G401.6 (cell line): ENCODE results near the gene SHC3.

ENCODE experiments used
- FAIRE-seq: peaks from 2 replicates; lab custom pipeline; 2012; peaks lifted over from hg19 to GRCh38; lab: Jason Lieb, UNC

SHC3 gene

DNA sequence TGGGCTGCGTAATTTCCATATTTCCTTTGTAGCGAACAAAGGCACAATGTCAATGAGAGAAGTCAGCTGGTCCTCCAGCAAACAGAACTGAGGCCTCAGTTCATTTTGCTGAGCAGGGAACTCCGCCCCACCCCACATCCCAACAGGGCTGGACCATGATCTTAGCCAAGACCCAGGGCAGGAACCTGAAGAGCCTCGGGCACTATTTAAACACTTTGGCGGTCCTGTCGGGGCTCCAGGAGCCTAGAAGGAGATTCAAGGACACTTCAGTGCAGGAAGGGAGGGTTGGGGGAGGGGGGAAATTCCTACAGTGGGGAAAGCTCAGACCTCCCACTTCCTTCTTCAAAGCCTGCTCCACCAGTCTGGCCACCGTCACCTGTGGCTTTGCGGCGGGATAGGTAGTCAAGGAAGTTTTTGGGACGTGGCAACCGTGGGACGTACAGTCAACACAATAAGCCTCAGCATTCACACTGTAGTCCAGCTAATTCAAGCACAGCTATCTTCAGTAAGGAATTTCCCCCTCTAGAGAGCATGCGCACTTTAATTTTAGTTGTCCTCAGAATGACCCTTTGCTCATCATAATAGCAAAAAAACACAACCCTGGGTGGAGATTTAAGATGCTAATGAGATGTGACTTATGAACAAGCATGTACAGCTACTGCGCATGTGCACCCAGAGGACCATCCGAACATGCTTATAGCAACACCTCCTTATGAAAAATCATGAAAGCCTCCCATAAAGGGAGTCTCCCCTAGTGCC is 156.4 kb downstream of the SHC3 start:
- no peak for FAIRE-seq

DNA sequence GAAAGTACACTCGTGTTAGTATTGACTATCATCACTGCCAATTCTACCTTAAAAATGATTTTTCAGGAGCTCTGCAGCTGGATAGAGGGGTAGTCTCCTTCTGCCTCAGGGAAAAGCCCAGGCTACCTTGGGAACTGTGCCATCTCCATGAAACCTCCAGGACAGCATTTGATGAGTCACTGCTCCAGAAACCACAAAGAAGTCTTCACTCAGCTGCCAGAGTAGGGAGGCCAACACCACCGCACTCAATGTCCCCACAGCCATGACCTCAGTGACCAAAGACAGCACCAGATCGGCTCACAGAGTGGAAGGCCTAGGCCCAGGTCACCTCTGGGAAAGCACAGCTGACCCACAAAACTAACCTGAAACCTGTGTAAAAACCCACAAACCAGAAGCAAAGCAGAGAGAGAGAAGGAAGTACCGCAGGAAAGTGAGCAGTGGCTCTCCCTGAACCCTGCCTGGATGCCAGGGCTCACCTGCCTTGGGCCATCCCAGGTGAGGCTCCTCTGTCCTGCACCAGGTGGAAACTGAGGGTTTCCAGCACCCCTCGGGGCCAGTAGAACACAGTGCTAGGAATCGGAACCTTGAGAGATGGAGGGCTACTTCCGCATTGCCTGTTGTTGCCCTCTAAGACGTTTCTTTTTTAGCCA is 157.3 kb downstream of the SHC3 start:
- no peak for FAIRE-seq

DNA sequence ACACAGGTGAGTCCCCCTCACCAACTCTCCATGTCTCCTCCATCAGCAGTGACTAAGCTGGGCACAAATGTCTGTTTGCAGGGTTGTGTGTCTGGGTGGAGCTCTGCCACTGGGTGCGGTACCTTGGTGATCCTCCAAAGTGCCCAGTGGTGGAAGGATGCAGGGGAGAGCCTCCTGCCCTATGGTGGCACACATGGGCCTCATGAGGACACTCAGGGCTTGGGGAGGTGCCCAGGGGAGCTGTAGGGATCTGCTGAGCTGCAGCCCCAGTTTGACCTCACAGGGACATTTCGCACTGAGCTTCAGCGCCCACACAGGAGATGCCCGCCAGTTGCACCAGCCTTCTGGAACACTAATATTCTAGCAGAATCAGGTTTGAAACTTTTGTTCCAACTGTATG is 157.9 kb downstream of the SHC3 start:
- no peak for FAIRE-seq

DNA sequence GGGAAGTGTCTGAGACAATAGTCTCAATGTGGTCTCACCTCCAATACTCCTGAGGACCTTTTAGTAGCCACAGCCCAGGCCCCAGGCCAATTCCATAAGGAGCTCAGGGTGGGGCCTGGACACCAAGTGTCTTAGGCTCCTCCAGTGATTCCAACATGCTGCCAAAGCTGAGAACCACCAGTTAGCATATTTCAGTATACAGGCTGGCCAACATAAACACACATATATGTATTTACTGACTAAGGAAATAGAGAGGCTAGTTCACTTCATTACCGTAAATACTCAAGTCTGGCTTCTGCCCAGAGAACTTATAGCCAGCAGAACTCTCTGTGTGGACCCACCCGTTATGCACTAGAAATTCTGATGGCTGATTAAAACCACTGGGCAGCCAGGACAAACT is 163.3 kb downstream of the SHC3 start:
- no peak for FAIRE-seq

DNA sequence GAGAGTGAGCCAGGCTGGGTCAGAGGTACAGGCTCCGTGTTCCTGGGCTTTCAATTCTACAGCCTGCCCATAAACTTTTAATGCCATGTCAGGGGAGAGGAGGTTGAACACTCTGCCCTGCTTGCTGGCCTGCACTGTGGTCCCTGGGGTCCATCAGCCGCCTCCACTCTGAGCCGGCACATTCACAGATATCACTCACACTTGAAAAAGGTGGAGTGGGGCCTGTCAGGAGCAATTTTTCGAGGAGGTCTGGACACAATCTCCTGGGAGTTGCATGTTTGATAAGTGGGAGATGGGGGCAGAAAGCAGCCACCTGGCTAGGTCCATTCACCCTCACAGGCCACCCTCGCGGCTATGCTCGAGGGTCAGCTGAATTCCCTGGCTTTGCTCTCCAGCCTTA is 164.5 kb downstream of the SHC3 start:
- no peak for FAIRE-seq

DNA sequence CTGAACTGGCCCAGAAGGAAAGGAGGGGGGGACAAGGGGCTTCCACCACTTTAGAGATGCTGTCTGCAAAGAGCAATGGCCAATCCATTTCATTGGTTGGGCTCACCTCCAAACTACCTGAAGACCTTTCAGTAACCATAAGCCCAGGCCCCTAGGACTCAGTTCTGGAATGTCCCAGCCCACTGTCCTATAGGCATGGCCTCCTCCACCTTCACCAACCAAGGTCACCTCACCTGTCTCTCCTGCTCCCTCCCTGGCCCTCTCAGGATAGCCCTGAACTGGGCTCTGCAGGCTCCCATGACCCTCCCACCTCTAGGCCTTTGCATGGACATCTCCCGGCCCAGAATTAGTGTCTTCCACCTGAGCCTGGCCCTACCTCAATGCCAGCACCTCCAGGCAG is 165.0 kb downstream of the SHC3 start:
- no peak for FAIRE-seq

DNA sequence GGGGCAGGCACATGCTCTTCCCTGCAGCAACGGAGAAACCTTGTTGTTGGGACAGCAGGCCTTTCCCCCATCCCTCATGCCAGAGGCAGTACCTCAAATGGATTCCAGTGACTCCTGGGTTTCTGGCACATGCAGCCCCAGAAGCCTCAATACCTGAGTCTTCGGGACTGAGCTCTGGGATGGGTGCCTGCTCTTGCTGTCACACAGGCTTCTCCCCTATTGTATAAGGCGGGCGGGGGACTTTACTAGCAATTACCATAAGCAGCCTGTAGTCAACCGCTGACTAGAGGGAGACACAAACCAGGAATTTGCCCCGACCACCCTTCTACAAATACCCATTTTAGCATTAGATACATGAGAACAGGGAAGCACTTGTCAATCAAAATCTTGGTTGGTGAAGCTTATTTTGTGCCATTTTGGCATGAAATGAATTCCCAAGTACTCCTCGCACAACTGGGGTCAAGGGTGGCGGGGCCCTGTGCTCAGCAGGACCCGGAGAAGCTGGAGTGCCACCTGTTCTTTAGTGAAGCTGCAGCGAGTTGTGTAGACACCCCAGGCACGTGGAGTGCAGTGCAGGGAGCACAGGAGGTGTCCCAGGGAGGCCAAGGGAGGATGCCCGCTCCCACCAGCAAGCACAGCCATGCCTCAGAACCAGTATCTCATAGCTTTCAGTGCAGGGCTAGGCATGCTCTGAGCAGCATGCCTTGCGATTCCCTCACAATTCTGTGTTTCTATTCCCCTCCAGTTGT is 166.2 kb downstream of the SHC3 start:
- no peak for FAIRE-seq

DNA sequence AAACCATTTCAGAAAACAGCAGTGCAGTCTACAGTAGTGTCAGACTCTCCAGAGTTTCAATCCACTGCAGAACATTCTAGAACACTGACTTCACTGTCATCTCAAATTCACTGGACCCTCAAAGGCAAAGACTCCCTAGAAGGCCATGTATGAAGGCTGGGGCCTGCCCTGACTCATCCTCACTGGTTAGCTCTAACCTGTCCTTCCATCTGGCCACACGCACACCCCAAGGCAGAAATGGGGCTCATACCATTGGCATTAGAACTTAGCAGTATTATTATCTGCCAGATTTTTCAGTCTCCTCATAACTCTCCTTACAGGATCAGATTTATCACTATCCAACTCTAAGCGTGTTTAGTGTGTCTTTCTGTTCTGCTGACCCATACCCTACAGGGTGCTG is 166.9 kb downstream of the SHC3 start:
- FAIRE-seq: no peak

DNA sequence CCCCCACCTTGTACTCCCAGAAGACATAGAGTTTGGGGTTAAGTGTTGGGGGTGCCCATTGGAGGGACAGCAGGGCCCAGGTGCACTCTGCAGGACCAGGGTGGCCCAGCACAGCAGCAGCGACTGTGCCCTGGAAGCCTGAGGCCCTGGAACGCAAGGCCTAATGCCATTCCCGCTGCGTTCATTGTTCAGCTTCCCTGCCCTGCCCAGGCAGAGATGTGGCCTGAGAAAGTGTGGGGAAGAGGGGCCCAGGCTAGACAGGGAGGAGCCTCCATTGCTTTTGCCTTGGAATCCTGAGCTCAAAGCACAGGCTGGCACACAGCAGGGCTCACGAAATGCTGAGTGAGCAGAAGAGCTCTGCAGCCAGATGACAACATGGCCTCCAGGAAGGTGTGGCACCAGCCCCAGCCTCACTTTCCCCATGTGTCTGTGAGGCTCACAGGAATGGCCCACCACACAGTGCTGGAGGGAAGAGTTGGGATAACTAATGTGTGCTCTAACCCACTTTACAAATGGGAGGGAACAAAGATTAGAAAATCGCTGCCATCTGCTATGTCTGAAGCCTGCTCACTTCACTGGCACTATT is 168.0 kb downstream of the SHC3 start:
- no peak for FAIRE-seq

DNA sequence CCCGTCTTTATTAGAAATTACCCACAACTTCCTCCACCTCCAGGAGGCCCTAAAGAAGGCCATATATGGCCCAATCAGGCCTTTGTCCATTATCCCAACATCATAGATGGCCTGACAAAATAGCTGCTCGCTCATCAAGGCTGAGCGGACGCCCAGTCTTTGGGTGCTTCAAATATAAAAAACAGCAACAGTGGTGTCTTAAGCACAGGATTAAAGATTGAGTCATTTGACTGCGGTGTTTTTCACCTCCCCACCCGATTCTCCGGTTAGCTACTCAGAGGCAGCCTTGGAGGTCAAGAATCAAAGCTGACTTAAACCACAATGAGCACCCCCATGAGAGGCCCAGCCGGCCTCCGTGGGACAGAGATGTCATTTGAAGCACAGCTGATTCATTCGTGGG is 168.6 kb downstream of the SHC3 start:
- no peak for FAIRE-seq

DNA sequence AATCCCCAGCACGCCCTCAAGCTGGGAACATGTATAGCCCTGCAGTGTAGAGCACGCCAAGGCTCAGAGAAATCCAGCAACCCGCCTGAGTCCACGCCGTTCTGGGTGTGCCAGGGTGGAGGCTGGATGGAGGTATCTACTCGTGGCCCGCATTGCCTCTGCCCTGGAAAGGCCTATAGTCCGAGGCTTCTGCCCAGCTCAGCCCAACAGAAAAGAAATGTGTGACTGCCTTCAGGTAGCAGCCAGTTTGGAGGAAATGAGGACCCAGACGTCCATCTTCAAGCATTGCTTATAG is 169.1 kb downstream of the SHC3 start:
- FAIRE-seq: no peak

DNA sequence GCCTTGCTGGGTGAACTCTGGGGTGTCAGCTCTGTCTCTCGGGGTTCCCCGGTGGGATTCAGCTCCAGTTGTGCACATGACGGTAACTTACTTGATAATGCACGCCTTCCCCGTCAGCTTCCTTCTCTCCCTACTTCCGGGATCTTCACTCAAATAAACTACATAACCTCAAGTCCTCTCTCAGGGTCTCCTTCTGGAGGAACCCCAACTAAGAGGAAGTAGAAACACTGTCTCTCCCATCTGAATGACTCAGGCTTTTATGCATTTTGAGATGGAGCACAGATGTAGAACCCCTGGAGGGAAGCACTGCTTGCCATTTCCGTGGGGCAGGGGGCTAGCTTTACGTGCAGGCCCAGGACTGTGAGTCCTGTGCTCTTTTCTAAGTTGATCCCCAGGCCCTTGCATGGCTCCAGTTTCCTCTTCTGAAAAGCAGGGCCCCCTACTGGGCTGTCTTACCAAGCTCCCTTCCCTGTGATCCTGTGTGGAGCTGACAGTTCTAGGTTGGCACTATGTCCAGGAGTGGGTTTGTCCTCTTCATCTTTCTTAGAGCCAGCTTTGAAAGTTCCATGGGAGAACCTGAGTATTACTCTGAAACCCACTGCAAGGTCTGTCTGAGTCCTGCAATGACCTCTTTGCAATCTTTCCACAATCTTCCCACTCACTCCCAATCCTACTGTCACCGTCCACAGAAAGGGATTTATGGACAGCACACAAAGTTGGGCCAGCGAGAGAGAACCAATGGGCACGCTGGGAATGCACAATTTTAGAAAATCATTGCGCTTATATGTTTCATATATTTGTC is 169.7 kb downstream of the SHC3 start:
- FAIRE-seq: no peak

DNA sequence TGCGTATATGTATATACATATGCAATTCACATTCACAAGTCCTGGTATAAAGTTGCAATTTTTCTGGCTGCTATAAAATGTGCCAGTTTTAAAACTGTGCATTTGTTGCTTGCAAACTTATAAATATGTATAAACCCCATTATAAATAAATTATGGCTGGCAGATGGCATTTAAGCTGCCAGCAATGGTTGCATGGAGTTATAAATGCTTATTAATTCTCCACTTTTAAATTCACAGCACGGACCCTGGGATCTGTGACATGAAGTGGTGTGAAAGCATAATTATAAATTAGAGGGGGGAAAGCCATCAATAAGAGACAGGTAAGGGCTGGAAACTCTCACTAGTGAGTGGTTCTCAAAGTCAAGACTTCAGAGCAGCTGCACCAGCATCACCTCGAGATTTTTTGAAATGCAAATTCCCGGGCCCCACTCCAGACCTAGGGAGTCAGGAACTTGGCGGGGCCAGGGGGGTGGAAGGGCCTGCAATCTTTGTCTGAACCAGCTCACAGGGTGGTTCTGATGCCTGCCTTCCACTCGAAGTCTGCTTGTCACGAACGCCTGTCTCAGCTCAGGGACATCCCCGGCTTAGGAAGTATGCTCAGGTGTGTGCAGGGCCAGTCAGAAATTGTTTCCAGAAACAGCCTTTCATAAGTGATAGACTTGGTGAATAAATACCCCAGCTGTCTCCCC is 170.4 kb downstream of the SHC3 start:
- no peak for FAIRE-seq

DNA sequence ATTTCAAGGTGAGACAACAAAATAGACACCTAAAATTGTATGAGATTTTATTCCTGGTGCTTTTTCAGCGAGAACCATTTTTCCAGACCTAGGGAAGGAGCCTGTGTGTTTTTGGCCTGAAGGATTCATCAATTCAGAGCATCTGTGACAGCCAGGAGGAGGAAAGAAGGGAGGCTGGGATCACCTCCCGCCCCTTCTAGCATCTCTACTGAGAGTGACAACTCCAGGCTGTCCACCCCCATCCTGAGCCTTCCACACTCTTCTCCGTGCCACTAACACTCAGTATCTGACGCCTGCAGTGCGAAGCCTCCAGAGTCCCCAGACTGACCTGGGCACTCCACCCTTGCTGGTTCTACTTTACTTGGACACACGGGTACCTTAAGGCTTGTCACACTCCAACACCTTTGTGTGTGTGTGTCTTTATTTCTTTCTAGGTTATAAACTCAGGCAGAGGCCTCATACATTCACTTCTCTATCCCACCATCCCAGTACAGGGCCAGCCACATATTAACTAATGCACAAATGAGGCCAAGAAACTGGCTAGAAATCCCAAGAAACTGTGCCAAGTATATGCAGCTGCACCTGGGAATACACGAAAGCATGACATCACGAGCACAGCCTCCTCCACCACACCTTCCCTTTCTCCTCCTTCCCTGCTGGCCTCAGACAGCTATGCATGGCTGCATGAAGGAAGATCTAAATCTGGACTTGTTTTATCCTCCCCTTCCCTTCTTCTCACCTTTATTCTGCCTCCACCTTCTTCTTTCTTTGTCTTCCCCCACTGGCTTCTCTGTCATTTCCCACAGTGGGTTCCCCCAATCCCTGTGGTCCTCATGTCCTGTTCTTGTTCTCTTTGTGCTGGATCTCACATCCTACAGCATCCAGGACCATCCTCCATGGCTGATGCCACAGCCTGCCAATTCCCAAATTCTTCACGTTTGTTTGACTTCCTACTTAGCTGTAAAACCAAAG is 171.3 kb downstream of the SHC3 start:
- no peak for FAIRE-seq

DNA sequence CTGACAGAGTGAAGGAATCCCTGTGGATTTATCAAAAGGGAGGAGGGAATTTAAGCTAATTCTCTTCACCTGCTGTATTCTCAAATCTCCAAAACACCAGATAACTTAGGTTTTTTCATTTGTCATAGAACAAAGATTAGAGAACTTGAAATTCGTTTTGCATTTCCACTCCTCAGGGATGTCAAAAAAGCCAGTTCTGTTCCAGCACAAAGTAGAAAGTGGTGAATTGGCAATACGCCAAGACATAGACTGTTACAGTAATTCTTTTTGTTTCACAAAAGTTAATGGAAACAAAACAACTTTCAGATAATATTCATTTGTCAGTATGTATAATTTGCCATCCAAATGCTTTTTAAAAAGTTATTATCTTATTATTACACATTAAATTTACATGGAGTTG is 172.4 kb downstream of the SHC3 start:
- FAIRE-seq: no peak

DNA sequence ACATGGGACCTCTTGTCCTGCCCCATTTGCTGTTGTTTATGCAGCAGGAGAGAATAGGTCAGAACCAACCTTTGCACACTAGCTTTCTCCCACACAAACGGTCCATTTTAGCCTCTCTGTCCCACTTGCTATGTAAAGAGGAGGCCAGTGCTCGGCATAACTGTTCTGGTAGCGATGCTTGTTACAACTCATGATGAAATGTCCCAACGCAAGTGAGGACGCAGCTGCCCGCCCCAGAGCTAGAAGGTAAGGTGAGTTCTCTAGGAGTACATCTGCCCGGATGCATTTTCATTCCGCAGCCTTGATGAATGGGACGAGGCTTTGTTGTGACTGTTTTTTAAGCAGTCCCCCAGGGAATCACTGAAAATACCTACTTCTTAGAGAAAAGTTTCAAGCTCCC is 173.3 kb downstream of the SHC3 start:
- FAIRE-seq: no peak

DNA sequence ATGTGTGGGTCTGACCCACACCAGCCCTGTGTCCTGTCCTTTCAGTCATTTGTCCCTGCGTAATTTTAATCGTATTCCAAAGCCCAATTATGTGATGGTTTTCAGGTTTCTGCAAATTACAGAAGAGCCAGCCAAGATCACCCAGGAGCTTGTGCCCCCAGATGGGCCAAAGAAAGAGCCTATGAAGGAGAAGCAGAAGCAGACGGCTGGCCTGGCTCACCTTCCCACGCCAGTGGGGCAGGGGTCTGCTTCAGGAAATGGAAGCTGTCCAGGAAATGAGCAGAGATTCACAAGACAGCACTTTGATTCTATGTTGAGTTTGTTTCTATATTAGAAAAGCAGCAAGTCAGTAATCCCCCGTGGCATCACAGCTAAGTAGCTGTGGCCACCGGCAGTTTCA is 175.6 kb downstream of the SHC3 start:
- no peak for FAIRE-seq

DNA sequence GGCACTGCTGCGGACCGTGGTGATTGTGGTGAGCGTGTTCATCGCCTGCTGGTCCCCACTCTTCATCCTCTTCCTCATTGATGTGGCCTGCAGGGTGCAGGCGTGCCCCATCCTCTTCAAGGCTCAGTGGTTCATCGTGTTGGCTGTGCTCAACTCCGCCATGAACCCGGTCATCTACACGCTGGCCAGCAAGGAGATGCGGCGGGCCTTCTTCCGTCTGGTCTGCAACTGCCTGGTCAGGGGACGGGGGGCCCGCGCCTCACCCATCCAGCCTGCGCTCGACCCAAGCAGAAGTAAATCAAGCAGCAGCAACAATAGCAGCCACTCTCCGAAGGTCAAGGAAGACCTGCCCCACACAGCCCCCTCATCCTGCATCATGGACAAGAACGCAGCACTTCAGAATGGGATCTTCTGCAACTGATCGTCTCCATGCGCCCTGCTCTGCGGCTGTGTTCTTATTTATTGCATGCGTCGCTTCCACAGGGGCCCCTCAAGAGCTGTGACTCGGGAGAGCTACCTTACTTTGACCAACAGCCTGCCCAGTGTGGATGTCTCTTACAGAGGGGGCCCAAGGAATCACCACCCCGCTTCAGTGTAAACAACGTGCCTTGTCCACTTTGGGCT is 176.6 kb downstream of the SHC3 start:
- no peak for FAIRE-seq

DNA sequence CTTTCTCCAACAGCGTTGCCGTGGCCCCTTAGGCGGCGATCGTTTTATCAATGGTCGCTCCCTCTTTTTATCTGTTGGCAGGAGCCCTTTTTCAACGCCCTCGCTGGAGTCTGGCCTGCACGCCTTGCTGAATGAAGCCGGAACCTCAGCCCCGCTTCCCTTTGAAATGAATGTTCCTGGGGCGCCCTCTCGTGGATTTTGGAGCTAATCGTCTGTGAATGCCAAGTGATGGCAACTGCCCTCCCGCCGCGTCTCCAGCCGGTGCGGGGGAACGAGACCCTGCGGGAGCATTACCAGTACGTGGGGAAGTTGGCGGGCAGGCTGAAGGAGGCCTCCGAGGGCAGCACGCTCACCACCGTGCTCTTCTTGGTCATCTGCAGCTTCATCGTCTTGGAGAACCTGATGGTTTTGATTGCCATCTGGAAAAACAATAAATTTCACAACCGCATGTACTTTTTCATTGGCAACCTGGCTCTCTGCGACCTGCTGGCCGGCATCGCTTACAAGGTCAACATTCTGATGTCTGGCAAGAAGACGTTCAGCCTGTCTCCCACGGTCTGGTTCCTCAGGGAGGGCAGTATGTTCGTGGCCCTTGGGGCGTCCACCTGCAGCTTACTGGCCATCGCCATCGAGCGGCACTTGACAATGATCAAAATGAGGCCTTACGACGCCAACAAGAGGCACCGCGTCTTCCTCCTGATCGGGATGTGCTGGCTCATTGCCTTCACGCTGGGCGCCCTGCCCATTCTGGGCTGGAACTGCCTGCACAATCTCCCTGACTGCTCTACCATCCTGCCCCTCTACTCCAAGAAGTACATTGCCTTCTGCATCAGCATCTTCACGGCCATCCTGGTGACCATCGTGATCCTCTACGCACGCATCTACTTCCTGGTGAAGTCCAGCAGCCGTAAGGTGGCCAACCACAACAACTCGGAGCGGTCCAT is 177.4 kb downstream of the SHC3 start:
- no peak for FAIRE-seq
